ENCODE measurements around the gene ALPK3.

- TF ChIP-seq ZNF331 (CRISPR knock-in tag; IDR thresholded peaks at IDR 0.05; ENCODE audit: low read depth): no peak
- TF ChIP-seq, protein P1, sequence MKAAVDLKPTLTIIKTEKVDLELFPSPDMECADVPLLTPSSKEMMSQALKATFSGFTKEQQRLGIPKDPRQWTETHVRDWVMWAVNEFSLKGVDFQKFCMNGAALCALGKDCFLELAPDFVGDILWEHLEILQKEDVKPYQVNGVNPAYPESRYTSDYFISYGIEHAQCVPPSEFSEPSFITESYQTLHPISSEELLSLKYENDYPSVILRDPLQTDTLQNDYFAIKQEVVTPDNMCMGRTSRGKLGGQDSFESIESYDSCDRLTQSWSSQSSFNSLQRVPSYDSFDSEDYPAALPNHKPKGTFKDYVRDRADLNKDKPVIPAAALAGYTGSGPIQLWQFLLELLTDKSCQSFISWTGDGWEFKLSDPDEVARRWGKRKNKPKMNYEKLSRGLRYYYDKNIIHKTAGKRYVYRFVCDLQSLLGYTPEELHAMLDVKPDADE (IDR thresholded peaks at IDR 0.05): no peak
Measured at GRCh38 chr15:84898761-84899160, 81.6 kb downstream of the ALPK3 start.

Measured in GM23338 (cell line).